SIG-M5 treated with dmso at 0.1 percent for 504 hours (cell line): ENCODE results near the gene SMIM20.

Experiments used
- DNase-seq: peaks from one replicate; lab custom pipeline; 2025; ENCODE audit not compliant: unreplicated experiment; lab: John Stamatoyannopoulos, UW

Gene SMIM20

DNA sequence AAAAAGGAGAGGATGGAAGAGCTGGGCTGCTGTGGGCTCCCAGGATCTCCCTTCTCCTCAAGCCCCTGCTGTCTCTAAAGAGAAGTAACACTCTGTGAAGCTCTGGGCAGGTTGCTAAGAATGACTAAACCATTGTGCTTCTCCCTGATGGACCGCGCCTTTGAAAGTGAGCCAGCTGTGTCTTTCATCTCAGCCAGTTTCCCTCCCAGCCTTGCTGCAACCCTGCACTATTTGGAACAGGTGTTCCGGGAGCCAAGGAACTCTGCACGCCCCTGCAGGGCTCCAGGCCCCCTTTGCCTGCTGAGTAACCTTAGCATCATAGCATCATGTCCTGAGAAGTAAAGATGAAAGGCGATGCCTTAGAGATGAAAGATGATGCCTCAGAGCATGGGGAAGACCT, 39.7 kb downstream of the SMIM20 start:
- no peak for DNase-seq

DNA sequence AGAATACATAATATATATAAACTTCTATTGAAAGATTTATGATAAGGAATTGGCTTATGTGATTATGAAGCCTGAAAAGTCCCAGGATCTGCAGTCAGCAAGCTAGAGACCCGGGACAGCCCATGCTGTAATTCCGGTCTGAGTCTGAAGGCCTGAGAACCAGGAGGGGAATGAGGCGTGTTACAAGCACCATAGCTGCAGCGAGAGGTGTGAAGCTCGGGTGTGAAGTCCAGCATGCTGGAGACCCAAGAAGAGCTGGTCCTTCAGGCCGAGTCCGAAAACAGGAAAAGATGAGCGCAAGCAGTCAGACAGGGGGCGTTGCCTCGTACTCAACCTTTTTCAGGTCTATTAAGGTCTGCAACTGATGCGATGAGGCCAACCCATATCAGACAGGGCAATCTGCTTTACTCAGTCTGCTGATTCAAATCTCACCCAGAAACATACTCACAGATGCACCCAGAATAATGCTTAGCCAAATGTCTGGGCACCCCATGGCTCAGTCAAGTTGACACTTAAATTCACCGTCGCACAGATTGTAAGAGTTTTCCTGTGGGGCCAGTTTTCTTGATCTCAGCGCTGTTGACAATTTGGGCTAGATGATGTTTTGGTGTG, 40.4 kb downstream of the SMIM20 start:
- no peak for DNase-seq

DNA sequence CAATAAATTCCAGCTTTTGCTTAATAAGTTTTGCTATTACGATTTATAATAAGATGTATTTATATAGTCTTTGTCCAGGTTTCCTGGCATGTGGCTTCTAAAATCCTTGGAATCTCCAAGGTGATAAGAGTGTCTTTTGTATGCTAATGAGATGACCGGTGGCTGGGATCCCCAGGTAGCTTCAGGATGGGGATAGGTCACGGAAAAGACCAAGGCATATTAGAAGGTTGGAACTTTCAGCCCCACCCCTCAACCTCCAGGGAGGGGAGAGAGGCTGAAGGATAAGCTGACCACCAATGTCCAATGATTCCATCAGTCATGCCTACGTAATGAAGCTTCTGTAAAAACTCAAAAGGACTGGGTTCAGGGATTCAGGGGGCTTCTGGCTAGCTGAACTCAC, 41.7 kb downstream of the SMIM20 start:
- DNase-seq = no peak

DNA sequence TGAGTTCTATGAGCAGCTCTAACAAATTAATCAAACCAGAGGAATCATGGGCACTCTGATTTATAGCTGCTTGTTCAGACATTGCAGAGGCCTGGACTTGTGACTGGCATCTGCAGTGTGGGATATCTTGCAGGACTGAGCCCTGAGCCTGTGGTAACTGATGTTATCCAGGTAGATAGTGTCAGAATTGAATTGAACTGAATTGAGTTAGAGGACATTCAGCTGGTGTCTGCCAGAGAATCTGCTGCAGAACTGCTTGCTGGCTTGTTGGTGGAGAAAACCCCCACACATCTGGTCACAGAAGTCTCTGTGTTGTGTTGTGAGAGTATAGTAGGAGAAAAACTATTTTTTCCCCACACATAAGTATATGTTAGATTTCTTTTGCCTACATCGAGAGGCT, 42.2 kb downstream of the SMIM20 start:
- no peak for DNase-seq

DNA sequence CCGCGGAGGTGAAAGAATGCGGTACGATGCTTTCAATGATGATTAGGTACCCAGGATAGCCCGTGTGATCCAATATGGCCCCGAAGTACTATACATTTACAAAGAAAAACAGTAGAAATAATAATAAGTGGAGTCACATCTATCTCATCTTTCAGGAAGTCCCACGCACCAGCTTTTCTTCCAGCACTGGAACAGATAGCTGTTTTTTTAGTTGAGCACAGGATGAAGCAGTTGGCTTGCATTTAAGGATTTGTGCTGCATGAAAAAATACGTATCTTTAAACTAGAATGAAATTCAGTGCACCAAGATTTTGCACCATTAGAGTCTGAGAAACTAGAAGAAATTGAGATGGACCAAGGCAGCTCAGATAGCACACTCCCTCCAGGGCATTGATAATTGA, 44.1 kb downstream of the SMIM20 start:
- no peak for DNase-seq

DNA sequence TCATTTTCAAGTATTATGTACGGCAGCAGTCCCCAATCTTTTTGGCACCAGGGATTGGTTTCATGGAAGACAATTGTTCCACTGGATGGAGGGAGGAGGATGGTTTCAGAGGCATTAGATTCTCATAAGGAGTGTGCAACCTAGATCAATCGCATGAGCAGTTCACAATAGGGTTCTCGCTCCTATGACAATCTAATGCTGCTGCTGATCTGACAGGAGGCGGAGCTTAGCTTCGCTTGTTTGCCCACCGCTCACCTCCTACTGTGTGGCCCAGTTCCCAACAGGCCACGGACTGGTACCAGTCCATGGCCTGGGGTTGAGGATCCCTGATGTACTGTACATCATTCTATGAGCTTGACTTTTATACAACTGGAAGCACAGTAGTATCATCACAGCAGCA, 48.4 kb downstream of the SMIM20 start:
- DNase-seq = no peak

DNA sequence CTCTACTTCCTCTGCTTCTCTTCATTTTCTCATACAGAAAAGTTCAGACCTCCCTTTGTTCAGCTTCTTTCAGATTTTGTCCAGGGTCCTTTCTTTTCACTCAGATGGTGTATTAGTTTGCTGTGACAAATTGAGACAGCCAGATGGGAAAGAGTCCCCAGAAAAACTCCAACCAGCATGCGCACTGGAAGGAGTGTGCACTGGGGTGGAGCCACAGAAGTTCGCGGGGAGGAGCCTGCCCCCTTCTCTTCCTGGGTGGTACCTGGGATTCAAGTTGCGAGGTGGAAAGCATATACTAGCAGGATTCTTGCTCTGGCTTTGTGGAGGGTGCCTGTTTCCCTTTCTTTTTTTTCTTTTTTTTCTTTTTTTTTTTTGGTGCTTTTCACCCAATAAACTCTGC, 51.6 kb downstream of the SMIM20 start:
- DNase-seq = no peak

DNA sequence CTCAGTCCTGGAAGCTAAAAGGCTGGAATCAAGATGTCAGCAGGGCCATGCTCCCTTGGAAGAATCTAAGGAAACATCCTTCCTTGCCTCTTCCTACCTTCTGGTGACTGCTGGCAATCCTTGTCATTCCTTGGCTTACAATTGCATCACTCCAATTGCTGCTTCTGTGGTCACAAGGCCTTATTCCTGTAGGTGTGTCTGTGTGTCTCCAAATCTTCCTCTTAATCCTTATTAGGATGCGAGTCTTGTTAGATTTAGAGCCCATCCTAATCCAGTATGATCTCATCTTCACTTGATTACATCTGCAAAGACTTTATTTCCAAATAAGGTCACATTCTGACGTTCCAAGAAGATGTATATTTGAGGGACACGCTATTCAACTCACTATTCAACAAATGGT, 52.2 kb downstream of the SMIM20 start:
- DNase-seq = no peak

DNA sequence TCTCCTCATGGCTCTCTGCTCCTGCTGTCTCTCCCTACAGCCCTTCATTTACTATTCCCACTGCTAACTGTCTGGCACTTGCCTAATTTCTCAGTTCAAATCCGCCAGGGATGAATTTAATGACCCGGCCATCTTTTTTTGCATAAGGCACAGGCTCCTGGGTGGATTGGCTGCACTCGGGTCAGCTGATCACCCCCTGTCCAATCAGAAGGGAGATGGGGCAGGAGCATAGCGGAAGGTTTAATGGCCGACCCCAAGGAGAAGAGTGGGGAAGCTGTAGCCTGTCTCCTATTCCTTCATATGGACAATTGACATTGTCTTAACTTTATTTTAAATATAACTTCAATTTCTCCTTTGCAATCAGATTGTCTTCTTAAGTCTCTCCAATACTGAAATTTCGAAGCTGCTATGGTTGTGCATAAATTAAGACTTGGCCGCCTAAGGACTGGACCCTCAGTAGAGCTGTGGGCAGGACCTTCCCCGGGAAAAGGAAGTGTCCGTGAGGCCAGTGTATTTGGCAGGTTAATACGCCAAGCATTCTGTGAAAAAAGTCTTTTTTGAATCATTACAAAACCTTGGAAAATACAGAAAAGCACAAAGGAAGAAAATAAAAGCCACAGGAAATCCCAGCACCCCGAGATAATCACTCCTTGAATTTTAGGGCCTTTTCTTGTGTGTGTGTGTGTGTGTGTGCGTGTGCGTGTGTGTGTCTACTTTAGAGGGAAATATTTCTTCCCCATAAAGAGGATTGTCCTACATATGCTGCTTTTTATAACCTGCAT, 55.5 kb downstream of the SMIM20 start:
- DNase-seq = no peak

DNA sequence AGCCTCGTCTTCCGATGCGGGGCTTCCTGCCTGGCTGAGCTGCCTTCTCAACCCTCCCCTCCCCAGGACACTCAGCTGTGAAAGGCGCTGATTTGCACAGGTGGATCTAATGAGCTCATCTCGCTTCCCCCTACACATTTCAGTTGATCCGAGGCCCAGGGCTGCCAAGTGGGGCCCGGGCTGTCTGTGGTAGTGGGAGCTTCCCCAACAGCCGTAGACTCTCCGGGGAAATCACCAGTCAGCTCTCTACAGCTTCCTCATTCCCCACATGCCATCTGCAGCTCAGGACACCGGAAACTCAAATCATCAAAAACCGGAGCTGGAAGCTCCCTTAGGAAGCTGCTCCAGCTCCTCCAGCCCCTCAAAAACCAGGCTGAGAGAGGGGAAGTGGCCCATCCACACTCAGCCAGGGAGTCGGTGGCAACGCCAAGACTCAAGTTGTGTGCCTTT, 56.2 kb downstream of the SMIM20 start:
- peak; percentile 10 for DNase-seq

DNA sequence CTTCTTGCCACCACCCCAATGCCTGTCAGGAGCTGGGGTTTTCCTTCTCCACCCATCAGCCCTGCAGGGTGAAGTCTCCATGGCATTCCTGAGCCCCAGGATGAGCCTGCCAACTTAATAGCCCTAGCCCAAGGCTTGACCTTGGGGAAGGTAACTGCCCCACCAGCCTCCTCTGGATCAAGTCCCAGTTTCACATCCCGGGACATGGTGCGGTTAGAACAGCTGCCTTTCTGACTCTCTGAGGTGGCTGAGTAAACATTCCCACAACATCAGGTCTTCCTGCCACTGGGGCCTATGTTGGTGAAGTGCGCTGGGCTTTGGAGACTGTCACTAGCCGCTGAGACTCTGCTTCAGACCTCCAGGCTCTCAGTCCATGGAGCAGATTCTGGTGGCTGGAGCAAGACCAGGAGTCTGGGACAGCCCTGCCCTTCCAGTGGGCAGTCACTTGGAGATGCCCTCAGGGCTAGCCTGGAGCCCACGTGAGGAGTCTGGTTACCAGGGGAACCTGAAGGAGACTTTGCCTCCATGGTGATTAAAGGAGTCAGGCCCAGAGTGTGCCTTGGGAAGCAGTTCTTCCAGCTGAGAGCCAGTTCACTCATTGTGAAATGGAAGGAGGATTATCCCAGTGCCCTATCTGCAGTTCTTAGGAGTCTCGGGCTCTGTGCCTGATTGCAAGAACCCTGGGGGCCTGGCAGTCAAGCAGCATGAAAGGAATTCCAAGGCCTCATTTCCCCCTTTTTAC, 56.8 kb downstream of the SMIM20 start:
- no peak for DNase-seq

DNA sequence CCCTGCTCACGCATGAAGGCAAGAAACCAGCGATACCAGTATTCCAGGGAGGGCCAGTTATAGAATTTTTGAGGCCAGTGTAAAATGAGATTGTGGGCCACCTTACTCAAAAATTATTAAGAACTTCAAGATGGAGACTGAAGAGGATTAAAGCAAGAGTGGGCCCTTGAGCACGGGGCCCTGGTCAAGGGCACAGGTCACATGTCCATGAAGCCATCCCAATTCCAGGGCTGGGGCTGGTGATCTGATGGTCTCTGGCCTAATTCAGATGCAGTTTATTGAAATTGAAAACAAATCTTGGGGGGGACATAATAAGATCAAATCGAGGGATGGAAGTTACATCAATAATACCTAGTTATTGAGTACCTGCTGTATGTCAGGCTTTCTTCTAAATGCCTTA, 58.3 kb downstream of the SMIM20 start:
- no peak for DNase-seq

DNA sequence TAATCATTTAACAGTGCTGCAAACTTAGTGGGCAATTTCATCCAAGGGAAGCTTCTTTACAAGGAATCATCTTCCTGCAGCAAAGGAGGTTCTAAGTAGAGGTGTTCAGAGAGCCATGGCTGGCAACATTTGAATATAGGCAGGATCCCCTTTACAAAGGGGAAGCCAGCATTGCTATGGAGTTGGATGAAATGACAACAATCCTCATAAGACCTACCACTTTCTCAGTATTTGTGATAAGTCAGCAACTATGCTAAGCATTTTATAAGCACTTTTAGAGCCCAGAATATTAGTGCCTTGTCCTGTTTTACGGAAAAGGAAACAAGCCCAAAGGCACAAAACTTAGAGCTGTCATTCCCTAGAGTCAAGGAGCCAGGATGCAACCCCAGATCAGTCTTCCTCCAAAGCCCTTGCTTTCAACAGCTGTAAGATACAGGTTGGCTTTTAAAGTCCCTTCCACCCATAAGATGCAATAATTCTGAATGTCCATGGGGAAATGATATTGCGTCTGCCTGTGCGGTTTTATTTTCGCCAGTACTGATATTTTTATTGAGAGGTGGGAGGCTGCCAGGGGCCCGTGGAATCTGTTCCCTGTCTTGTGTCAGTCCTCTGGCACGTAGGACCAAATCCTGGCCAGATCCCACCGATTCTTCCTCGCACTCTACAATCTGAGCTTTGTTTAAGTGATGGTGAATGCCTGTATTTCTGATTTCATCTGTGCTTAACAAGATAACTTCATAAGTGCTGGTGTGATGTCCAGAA, 59.1 kb downstream of the SMIM20 start:
- no peak for DNase-seq

DNA sequence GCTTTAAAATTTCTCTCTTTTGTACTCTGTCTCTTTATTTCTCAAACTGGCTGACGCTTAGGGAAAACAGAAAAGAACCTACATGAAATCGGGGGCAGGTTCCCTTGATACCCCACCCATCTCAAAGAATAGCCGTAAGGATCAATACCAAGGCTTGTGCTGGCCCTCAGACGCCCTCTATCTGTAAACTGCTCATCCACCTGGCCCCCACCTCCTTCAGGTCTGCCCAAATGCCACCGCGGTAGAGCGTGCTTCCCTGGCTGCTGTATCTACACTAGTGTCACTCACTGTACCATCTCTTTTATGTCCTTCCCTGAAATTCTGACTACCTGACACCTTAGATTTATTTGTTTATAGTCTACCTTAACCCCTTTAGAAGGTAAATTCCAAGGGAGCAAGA, 62.8 kb downstream of the SMIM20 start:
- DNase-seq = no peak

DNA sequence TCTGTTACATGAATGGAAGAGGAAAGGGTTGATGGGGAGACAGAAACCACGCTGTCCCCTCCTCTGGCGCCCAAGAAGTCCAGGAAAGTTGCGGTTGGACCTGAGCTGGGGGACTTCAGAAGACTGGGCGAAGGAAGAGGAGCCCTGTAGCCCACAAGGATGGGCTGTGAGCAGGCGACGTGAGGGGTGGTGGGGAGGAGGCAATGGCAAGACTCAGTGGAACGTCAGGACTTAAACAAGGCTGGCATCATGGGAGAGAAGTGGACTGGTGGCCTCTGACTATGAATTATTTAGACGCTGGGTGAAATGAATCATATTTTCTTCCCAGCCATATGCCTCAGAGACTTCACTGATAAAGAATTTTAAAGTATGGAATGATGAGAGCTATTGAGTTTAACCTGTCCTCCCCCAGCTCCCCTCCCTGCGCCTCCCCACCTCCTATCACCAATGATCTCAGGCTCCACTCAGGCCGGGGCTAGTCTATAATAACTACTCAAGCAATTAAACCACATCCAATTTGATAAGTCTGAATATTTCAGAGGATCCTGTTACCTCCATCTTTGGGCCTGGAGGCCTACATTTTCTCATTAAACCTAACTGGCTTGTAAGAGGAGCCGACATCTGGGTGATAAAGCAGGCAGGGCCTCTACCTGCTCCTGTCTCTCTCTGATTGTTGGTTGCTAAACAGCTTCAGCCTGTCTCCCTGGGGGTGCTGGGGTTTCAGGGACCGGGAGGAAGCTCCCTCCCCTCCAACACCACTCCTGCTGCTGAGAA, 63.6 kb downstream of the SMIM20 start:
- no peak for DNase-seq

DNA sequence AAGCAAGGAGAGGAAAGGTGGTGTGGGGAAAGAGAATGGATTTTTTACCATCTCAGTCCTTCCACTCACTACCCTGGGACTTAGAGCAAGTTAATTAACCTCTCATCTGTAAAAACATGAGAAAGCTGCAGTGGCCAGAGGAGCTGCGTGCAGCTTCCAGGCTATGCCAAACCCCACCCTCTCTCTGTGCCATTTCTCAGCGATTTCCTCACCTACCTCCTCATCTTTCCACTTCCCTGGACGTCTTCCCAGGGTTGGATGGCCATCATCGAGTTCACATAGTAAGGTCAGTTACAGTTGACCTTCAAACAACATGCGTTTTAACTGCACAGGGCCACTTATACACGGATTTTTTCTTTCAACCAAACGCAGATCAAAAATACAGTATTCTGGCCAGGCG, 64.3 kb downstream of the SMIM20 start:
- no peak for DNase-seq
